ENCODE results near the gene SLC17A2. TPM values are rescaled to one million over a fixed set of nuclear protein-coding genes. Genes with fewer than 3 reads are reported as not detected.

SLC17A2 gene
- total and polyA plus RNA-seq, 2 of the 13 experiments (the other 11 are each of a cell fraction or from before 2014, with no cell fraction given), result 11.2 to 32.4 TPM

GRCh38 chr6:25962149-25963127 lies 31.9 kb upstream of the SLC17A2 start, which contains the start of gene TRIM38 (continued):
- TF ChIP-seq ZNF142 (CRISPR knock-in tag; IDR thresholded peaks at IDR 0.05), result no peak
- TF ChIP-seq ZNF605 (CRISPR knock-in tag; IDR thresholded peaks at IDR 0.05), result peak; percentile 7; the same call in 1 of the 2 replicates
- TF ChIP-seq ZNF562 (CRISPR knock-in tag; IDR thresholded peaks at IDR 0.05; ENCODE audit: borderline replicate concordance), result no peak
- no peak for TF ChIP-seq CREB3 (CRISPR knock-in tag; IDR thresholded peaks at IDR 0.05)
- no peak for TF ChIP-seq SYNCRIP (IDR thresholded peaks at IDR 0.05; ENCODE audit: insufficient read depth, low read depth, low read length)
- no peak for TF ChIP-seq HNRNPUL1 (IDR thresholded peaks at IDR 0.05; ENCODE audit: low read depth, low read length)
